Measurements from ENCODE around the gene C5AR1.

DNA sequence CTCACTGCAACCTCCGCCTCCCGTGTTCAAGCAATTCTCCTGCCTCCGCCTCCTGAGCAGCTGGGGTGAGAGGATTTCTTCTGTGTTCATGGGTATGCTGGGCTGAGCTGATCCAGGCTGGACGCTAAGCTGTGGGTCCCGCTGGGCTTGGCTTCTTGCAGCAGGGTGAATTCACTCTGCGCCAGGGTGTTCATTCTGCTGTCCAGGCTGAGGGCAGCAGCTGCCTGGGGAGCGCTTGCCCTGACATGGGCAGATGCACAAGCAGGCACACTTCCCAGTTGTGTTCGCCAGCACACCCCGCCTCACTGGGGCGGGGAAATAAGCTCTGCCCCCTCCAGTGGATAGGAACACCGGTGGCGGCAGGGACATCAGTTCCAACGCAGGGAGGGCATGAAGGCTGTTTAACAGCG lies 42.3 kb upstream of the C5AR1 start:
- TF ChIP-seq CTCF (conservative IDR thresholded peaks at IDR 0.05; ENCODE audit: low read length) (no peak), EZH2phosphoT487 (IDR thresholded peaks at IDR 0.05; ENCODE audit: borderline replicate concordance) (no peak)

Measured in Loucy (cell line).